Measurements from ENCODE around the gene FOXN3.
"Not testable (repeated sequence)": the region's sequence is repeated elsewhere in the genome, so short reads cannot be mapped to it uniquely, and the experiment has no call there.

The FOXN3 gene

DNA sequence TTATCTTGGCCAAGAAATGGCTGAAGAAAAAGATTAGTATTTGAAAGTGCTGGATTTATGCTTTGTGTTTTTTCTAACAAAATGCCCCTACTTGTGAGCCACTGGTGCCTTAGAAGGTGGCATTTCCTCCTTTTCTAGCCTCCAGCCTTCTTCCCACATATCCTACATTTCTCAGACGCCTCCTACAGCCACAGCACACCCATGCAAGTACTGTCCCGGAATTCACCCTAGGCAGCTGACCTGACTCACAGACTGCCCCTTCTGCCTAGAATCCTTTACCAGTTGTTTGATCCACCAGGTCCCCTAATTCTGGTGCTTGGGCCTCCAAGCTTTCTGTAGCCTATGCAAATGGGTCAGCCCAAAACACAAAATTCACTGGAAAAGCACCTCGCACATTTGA is 166.0 kb downstream of the FOXN3 start:
- TF ChIP-seq, protein P1, sequence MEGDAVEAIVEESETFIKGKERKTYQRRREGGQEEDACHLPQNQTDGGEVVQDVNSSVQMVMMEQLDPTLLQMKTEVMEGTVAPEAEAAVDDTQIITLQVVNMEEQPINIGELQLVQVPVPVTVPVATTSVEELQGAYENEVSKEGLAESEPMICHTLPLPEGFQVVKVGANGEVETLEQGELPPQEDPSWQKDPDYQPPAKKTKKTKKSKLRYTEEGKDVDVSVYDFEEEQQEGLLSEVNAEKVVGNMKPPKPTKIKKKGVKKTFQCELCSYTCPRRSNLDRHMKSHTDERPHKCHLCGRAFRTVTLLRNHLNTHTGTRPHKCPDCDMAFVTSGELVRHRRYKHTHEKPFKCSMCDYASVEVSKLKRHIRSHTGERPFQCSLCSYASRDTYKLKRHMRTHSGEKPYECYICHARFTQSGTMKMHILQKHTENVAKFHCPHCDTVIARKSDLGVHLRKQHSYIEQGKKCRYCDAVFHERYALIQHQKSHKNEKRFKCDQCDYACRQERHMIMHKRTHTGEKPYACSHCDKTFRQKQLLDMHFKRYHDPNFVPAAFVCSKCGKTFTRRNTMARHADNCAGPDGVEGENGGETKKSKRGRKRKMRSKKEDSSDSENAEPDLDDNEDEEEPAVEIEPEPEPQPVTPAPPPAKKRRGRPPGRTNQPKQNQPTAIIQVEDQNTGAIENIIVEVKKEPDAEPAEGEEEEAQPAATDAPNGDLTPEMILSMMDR (IDR thresholded peaks at IDR 0.05; ENCODE audit: insufficient read depth, low read depth, low read length, missing control alignments), result no peak
- DNase-seq (ENCODE audit: low read depth), result peak; percentile 58
- no peak overlapping the region for H3K4me3 ChIP-seq (ENCODE audit: low read length)

DNA sequence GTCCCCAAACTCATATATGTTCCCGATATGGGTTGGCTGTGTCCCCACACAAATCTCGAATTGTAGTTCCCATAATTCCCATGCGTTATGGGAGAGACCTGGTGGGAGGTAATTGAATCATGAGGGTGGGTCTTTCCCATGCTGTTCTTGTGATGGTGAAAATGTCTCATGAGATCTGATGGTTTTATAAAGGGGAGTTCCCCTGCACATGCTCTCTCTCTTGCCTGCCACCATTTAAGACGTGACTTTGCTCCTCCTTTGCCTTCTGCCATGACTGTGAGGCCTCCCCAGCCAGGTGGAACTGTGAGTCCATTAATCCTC is 166.4 kb downstream of the FOXN3 start:
- not testable (repeated sequence) for DNase-seq (ENCODE audit: low read depth); H3K4me3 ChIP-seq (ENCODE audit: low read length)

GRCh38 chr14:89249972-89250654 is 166.9 kb downstream of the FOXN3 start:
- DNase-seq (ENCODE audit: low read depth), result no peak
- TF ChIP-seq, protein P1 (IDR thresholded peaks at IDR 0.05; ENCODE audit: insufficient read depth, low read depth, low read length, missing control alignments), result no peak
- H3K4me3 ChIP-seq (ENCODE audit: low read length), result no peak overlapping the region

- TF ChIP-seq, protein P1 (IDR thresholded peaks at IDR 0.05; ENCODE audit: insufficient read depth, low read depth, low read length, missing control alignments), result no peak
- peak; percentile 93 for DNase-seq (ENCODE audit: low read depth)
- no peak overlapping the region for H3K4me3 ChIP-seq (ENCODE audit: low read length)
These were observed 167.9 kb downstream of the FOXN3 start for GRCh38 chr14:89249065-89249695.

GRCh38 chr14:89248411-89249064 is 168.5 kb downstream of the FOXN3 start:
- TF ChIP-seq, protein P1 (IDR thresholded peaks at IDR 0.05; ENCODE audit: insufficient read depth, low read depth, low read length, missing control alignments), result no peak
- H3K4me3 ChIP-seq (ENCODE audit: low read length), result no peak overlapping the region
- no peak for DNase-seq (ENCODE audit: low read depth)

GRCh38 chr14:89247457-89248122 is 169.4 kb downstream of the FOXN3 start:
- peak; percentile 34 for DNase-seq (ENCODE audit: low read depth)
- no peak overlapping the region for H3K4me3 ChIP-seq (ENCODE audit: low read length)
- TF ChIP-seq, protein P1 (IDR thresholded peaks at IDR 0.05; ENCODE audit: insufficient read depth, low read depth, low read length, missing control alignments), result no peak

- TF ChIP-seq, protein P1 (IDR thresholded peaks at IDR 0.05; ENCODE audit: insufficient read depth, low read depth, low read length, missing control alignments), result no peak
- no peak overlapping the region for H3K4me3 ChIP-seq (ENCODE audit: low read length)
- DNase-seq (ENCODE audit: low read depth), result no peak
These were observed 170.7 kb downstream of the FOXN3 start for GRCh38 chr14:89246290-89246689.
